ENCODE data around the gene TPP1.

Gene TPP1

GRCh38 chr11:6658647-6659046 is 39.4 kb upstream of the TPP1 start:
- no peak overlapping the region for H3K4me3 ChIP-seq (ENCODE audit: low read depth, low read length)
- no peak for TF ChIP-seq CTCF (conservative IDR thresholded peaks at IDR 0.05; ENCODE audit: low read depth, low read length)
- DNase-seq (ENCODE audit: low read depth), result no peak

- no peak for TF ChIP-seq CTCF (conservative IDR thresholded peaks at IDR 0.05; ENCODE audit: low read depth, low read length)
- DNase-seq (ENCODE audit: low read depth), result no peak
- no peak overlapping the region for H3K4me3 ChIP-seq (ENCODE audit: low read depth, low read length)
Observed at GRCh38 chr11:6657346-6657745, 38.1 kb upstream of the TPP1 start.

- H3K4me3 ChIP-seq (ENCODE audit: low read depth, low read length), result no peak overlapping the region
- no peak for DNase-seq (ENCODE audit: low read depth)
- TF ChIP-seq CTCF (conservative IDR thresholded peaks at IDR 0.05; ENCODE audit: low read depth, low read length), result no peak
Observed at GRCh38 chr11:6656936-6657335, 37.7 kb upstream of the TPP1 start.

GRCh38 chr11:6656584-6656915 is 37.3 kb upstream of the TPP1 start:
- no peak for DNase-seq (ENCODE audit: low read depth)
- no peak overlapping the region for H3K4me3 ChIP-seq (ENCODE audit: low read depth, low read length)
- TF ChIP-seq CTCF (conservative IDR thresholded peaks at IDR 0.05; ENCODE audit: low read depth, low read length), result no peak

GRCh38 chr11:6655790-6656583 is 36.8 kb upstream of the TPP1 start, which contains the start of gene DCHS1:
TSS of gene DCHS1 (minus strand) at chr11:6655809. CDS start at chr11:6641613, 14,196 bp downstream.
- no peak for TF ChIP-seq CTCF (conservative IDR thresholded peaks at IDR 0.05; ENCODE audit: low read depth, low read length)
- no peak for DNase-seq (ENCODE audit: low read depth)
- peak within 1 kb of the TSS; percentile 40 for H3K4me3 ChIP-seq (ENCODE audit: low read depth, low read length)

- no peak for TF ChIP-seq CTCF (conservative IDR thresholded peaks at IDR 0.05; ENCODE audit: low read depth, low read length)
- peak overlapping the region; percentile 40 for H3K4me3 ChIP-seq (ENCODE audit: low read depth, low read length)
- DNase-seq (ENCODE audit: low read depth), result no peak
Observed at GRCh38 chr11:6655020-6655789, 36.0 kb upstream of the TPP1 start.
